H9 (cell line): ENCODE data around the gene USP44. TPM values are rescaled to one million over a fixed set of nuclear protein-coding genes. Genes with fewer than 3 reads are reported as not detected.

ENCODE experiments used
- DNase-seq: peaks from one replicate; pipeline ENCODE4 v3.0.0-alpha.2; 2017
- H2AFZ ChIP-seq: one replicate; pipeline ENCODE4 v1.6.1; 2013; ENCODE audit warnings: mild to moderate bottlenecking, low read length, control low read depth, moderate library complexity
- H2AK5ac ChIP-seq: 2 replicates; pipeline ENCODE4 v1.6.1; 2013; ENCODE audit warnings: low read length, control low read depth, mixed read lengths; ENCODE audit not compliant: insufficient read length
- H2BK120ac ChIP-seq: one replicate; pipeline ENCODE4 v1.6.1; 2013; ENCODE audit warnings: low read depth, mild to moderate bottlenecking, low read length, control low read depth, inconsistent platforms; ENCODE audit not compliant: poor library complexity, severe bottlenecking
- H2BK12ac ChIP-seq: 2 replicates; pipeline ENCODE4 v1.6.1; 2013; ENCODE audit warnings: low read length, control low read depth, mixed read lengths, low read depth; ENCODE audit not compliant: insufficient read length
- H2BK15ac ChIP-seq: 2 replicates; pipeline ENCODE4 v1.6.1; 2013; ENCODE audit warnings: low read depth, low read length, control low read depth
- H2BK20ac ChIP-seq: one replicate; pipeline ENCODE4 v1.6.1; 2013; ENCODE audit warnings: low read depth, mild to moderate bottlenecking, low read length, control low read depth, inconsistent platforms; ENCODE audit not compliant: poor library complexity, severe bottlenecking
- H2BK5ac ChIP-seq: 2 replicates; pipeline ENCODE4 v1.6.1; 2013; ENCODE audit warnings: low read length, control low read depth, mixed read lengths; ENCODE audit not compliant: insufficient read length
- H3K14ac ChIP-seq: 2 replicates; pipeline ENCODE4 v1.6.1; 2013; ENCODE audit warnings: low read length, control low read depth; ENCODE audit not compliant: insufficient read depth
- H3K18ac ChIP-seq: 2 replicates; pipeline ENCODE4 v1.6.1; 2013; ENCODE audit warnings: low read depth, mild to moderate bottlenecking, mixed read lengths, low read length, control low read depth; ENCODE audit not compliant: insufficient read length
- H3K23ac ChIP-seq: 2 replicates; pipeline ENCODE4 v1.6.1; 2013; ENCODE audit warnings: low read length, control low read depth, mixed read lengths, low read depth; ENCODE audit not compliant: insufficient read length
- H3K23me2 ChIP-seq: 2 replicates; pipeline ENCODE4 v1.6.1; 2013; ENCODE audit warnings: low read depth, mild to moderate bottlenecking, mixed read lengths, low read length, control low read depth; ENCODE audit not compliant: insufficient read length, poor library complexity, severe bottlenecking
- H3K27ac ChIP-seq: 2 replicates; pipeline ENCODE4 v1.5.1; 2013; ENCODE audit warnings: low read length, control low read depth, mixed read lengths, low read depth; ENCODE audit not compliant: insufficient read length
- H3K27me3 ChIP-seq: 2 replicates; pipeline ENCODE4 v1.6.1; 2013; ENCODE audit warnings: low read length, control low read depth, inconsistent platforms; ENCODE audit not compliant: insufficient read depth
- H3K4ac ChIP-seq: 2 replicates; pipeline ENCODE4 v1.6.1; 2013; ENCODE audit warnings: low read depth, mild to moderate bottlenecking, control low read depth, inconsistent platforms, low read length, moderate library complexity
- H3K4me1 ChIP-seq: 2 replicates; pipeline ENCODE4 v1.6.1; 2013; ENCODE audit warnings: low read length, control low read depth, inconsistent platforms; ENCODE audit not compliant: insufficient read depth
- H3K4me2 ChIP-seq: 2 replicates; pipeline ENCODE4 v1.6.1; 2013; ENCODE audit warnings: low read length, control low read depth, mixed read lengths; ENCODE audit not compliant: insufficient read length, insufficient read depth
- H3K56ac ChIP-seq: 2 replicates; pipeline ENCODE4 v1.6.1; 2013; ENCODE audit warnings: low read depth, mild to moderate bottlenecking, mixed read lengths, low read length, control low read depth; ENCODE audit not compliant: insufficient read length
- H3K79me1 ChIP-seq: 2 replicates; pipeline ENCODE4 v1.6.1; 2013; ENCODE audit warnings: low read depth, mild to moderate bottlenecking, moderate library complexity, low read length, control low read depth, inconsistent platforms; ENCODE audit not compliant: insufficient read depth, poor library complexity, severe bottlenecking
- H3K79me2 ChIP-seq: 2 replicates; pipeline ENCODE4 v1.6.1; 2013; ENCODE audit warnings: low read length, control low read depth, inconsistent platforms; ENCODE audit not compliant: insufficient read depth
- H3K9ac ChIP-seq: 2 replicates; pipeline ENCODE4 v1.6.1; 2013; ENCODE audit warnings: low read length, control low read depth, mixed read lengths; ENCODE audit not compliant: insufficient read length; ENCODE audit errors: extremely low read depth
- H3K9me3 ChIP-seq: one replicate; pipeline ENCODE4 v1.6.1; 2013; ENCODE audit warnings: low read depth, low read length, inconsistent platforms; ENCODE audit not compliant: control insufficient read depth
- H3T11ph ChIP-seq: one replicate; pipeline ENCODE4 v1.6.1; 2013; ENCODE audit warnings: mild to moderate bottlenecking, low read length, control low read depth, inconsistent platforms
- H4K20me1 ChIP-seq: one replicate; pipeline ENCODE4 v1.6.1; 2013; ENCODE audit not compliant: control insufficient read depth, insufficient read length, insufficient read depth
- H4K5ac ChIP-seq: 2 replicates; pipeline ENCODE4 v1.6.1; 2013; ENCODE audit warnings: low read depth, mild to moderate bottlenecking, mixed read lengths, low read length, control low read depth; ENCODE audit not compliant: insufficient read length
- H4K8ac ChIP-seq: replicated peaks from 2 replicates; pipeline ENCODE4 v1.6.1; 2013; ENCODE audit warnings: low read length, control low read depth, mixed read lengths, low read depth; ENCODE audit not compliant: insufficient read length
- H4K91ac ChIP-seq: 2 replicates; pipeline ENCODE4 v1.6.1; 2013; ENCODE audit warnings: low read depth, mild to moderate bottlenecking, moderate library complexity, mixed read lengths, low read length, control low read depth; ENCODE audit not compliant: insufficient read length
- H3K27ac Mint-ChIP-seq, 3 experiments: 2 replicates in 2 of 3; 3 replicates in 1 of 3; pipeline ENCODE4 v1.8.0; 2020 to 2021; ENCODE audit warnings: mixed read lengths in 3 of 3, mild to moderate bottlenecking in 1 of 3, moderate library complexity in 1 of 3
- H3K27me3 Mint-ChIP-seq: 2 replicates; pipeline ENCODE4 v1.8.0; 2021; ENCODE audit warnings: low read depth, mild to moderate bottlenecking, moderate library complexity, mixed read lengths
- H3K36me3 Mint-ChIP-seq, 3 experiments: 2 replicates in 2 of 3; 3 replicates in 1 of 3; pipeline ENCODE4 v1.8.0; 2020 to 2021; ENCODE audit warnings: low read depth in 3 of 3, mixed read lengths in 3 of 3; ENCODE audit not compliant: insufficient read depth in 1 of 3
- H3K4me1 Mint-ChIP-seq, 2 experiments: 2 replicates each; pipeline ENCODE4 v1.8.0; 2020; ENCODE audit warnings: mixed read lengths in 2 of 2
- H3K4me3 Mint-ChIP-seq, 2 experiments: 2 replicates in 1 of 2; 3 replicates in 1 of 2; pipeline ENCODE4 v1.8.0; 2020 to 2021; ENCODE audit warnings: mild to moderate bottlenecking in 2 of 2, mixed read lengths in 2 of 2, moderate library complexity in 1 of 2
- H3K9me3 Mint-ChIP-seq, 2 experiments: 2 replicates in 1 of 2; 3 replicates in 1 of 2; pipeline ENCODE4 v1.8.0; 2020; ENCODE audit warnings: mild to moderate bottlenecking in 2 of 2, mixed read lengths in 2 of 2, moderate library complexity in 1 of 2
- CTCF ChIP-seq: fragments of 200-600 bp; sonication (generic); conservative IDR thresholded peaks from 3 replicates; pipeline ENCODE4 v1.8.0; 2021; ENCODE audit warnings: antibody characterized with exemption, mild to moderate bottlenecking
- WGBS: extraction: QIAGEN DNeasy Blood & Tissue Kit; methylation state at CpG from one replicate; pipeline ENCODE4 v1.1.7; 2013; ENCODE audit warnings: missing lambda C conversion rate, low lambda C conversion rate, mixed read lengths; ENCODE audit not compliant: insufficient read length; ENCODE audit errors: extremely low coverage; 5-methylcytosine and 5-hydroxymethylcytosine counted together
- total RNA-seq: library from RNA; stranded (reverse); gene quantifications from 2 replicates; pipeline ENCODE4 v1.2.1, GENCODE V29; 2021

Gene USP44
- total RNA-seq, 1 experiment from 2014 or later: 185 TPM

DNA sequence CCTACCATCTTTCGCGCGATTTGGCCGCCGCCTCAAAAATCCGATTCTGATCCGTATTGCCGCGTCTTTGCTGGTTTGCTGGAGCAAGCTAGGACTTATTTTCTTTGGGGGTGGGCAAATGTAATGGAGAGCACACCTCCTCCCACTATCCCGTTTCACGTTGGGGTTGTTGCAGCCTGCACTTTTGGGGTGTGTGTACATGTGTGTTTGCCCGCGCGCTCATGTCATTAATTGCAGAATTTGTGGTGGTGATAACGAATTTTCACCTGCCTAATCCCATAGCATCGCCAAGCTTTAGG is 76.7 kb downstream of the USP44 start:
- no peak overlapping the region for H2AFZ ChIP-seq
- no peak overlapping the region for H4K5ac ChIP-seq
- no peak overlapping the region for H2BK120ac ChIP-seq
- peaks cover 31% of the 10 kb centered on the region for H3K79me2 ChIP-seq
- H3K23me2 ChIP-seq: peaks cover 15% of the 10 kb centered on the region
- no peaks in the 10 kb centered on the region for H3K9me3 ChIP-seq
- no peaks in the 10 kb centered on the region for H3K27me3 ChIP-seq
- no peak overlapping the region for H2BK12ac ChIP-seq
- peak overlapping the region; percentile 100 for H3K4me3 Mint-ChIP-seq
- H3T11ph ChIP-seq: no peak overlapping the region
- H3K18ac ChIP-seq: no peak overlapping the region
- H3K79me1 ChIP-seq: peaks cover 5% of the 10 kb centered on the region
- no peak for TF ChIP-seq CTCF
- peaks cover 2% of the 10 kb centered on the region in 2 experiments; a peak in 1 of 5 replicates for H3K9me3 Mint-ChIP-seq
- no peak for DNase-seq
- peak overlapping the region; percentile 78 for H3K14ac ChIP-seq
- no peak overlapping the region for H2AK5ac ChIP-seq
- no peak overlapping the region for H2BK15ac ChIP-seq
- H4K20me1 ChIP-seq: no peaks in the 10 kb centered on the region
- no peak overlapping the region for H3K56ac ChIP-seq
- no peak overlapping the region for H4K91ac ChIP-seq
- peak overlapping the region; percentile 96 for H3K4me2 ChIP-seq
- H3K4ac ChIP-seq: no peak overlapping the region
- H3K4me1 Mint-ChIP-seq: peaks cover 11 to 16% of the 10 kb centered on the region in 2 experiments
- H3K9ac ChIP-seq: peak overlapping the region; percentile 99
- H4K8ac ChIP-seq: no peak overlapping the region
- H3K27ac Mint-ChIP-seq: peak overlapping the region; percentile 87 to 100 (median 100); a peak in 6 of 7 replicates
- H3K27ac ChIP-seq: no peak overlapping the region
- WGBS: no CpG with 5 or more reads among the region's 16 CpGs
- no peak overlapping the region for H2BK5ac ChIP-seq
- H3K4me1 ChIP-seq: no peaks in the 10 kb centered on the region
- H3K27me3 Mint-ChIP-seq: no peaks in the 10 kb centered on the region
- no peak overlapping the region for H2BK20ac ChIP-seq
- H3K36me3 Mint-ChIP-seq: peaks cover 27 to 43% (median 42%) of the 10 kb centered on the region in 3 experiments
- H3K23ac ChIP-seq: no peak overlapping the region
